Ovary (tissue), 9 donors: ENCODE measurements around the gene PRDX2. TPM values are rescaled to one million over a fixed set of nuclear protein-coding genes. Genes with fewer than 3 reads are reported as not detected.

Experiments
- DNase-seq, 5 donors: peaks; one replicate each; pipeline ENCODE4 v3.0.0-alpha.2; 2019 to 2020
- H3K27ac ChIP-seq, 2 donors: fragments of 200-600 bp; one replicate each; pipeline versions ENCODE4 v1.5.1 to v1.8.0; 2019 to 2022
- H3K27me3 ChIP-seq: fragments of 200-600 bp; one replicate; pipeline ENCODE4 v1.8.0; 2022
- H3K36me3 ChIP-seq: fragments of 200-600 bp; sonication (generic); one replicate; pipeline ENCODE4 v1.5.1; 2019
- H3K4me1 ChIP-seq: one replicate; pipeline ENCODE4 v1.8.1; 2013; ENCODE audit warnings: mild to moderate bottlenecking, moderate library complexity; ENCODE audit not compliant: insufficient read depth
- H3K4me3 ChIP-seq: fragments of 200-600 bp; sonication (generic); one replicate; pipeline ENCODE4 v1.5.1; 2017
- H3K9me3 ChIP-seq, 2 donors: fragments of 200-600 bp in 1 of 2; sonication (generic) in 1 of 2; one replicate each; pipeline versions ENCODE4 v1.5.1 to v1.8.1; 2013 to 2019; ENCODE audit warnings: mild to moderate bottlenecking in 1 of 2, moderate library complexity in 1 of 2
- EP300 ChIP-seq: sonication (generic); formaldehyde crosslinking; IDR thresholded peaks from one replicate; pipeline ENCODE4 v1.6.1; 2017; ENCODE audit warnings: antibody characterized with exemption
- POLR2A ChIP-seq: fragments of 450-650 bp; IDR thresholded peaks from one replicate; pipeline ENCODE4 v1.6.1; 2017; ENCODE audit warnings: antibody characterized with exemption, mild to moderate bottlenecking, moderate library complexity
- WGBS, 3 donors: extraction: QIAGEN DNeasy Blood & Tissue Kit in 1 of 3; methylation state at CpG; one replicate each; pipeline versions ENCODE4 v1.1.5 to v1.1.7; 2013 to 2017; 5-methylcytosine and 5-hydroxymethylcytosine counted together
- intact Hi-C, 4 donors: fragments of 100-400 bp; cut with DNase I; formaldehyde crosslinking; loops; one replicate each; pipeline versions ENCODE4 v1.11.0 to v1.15.1; 2022 to 2023
- polyA plus RNA-seq, 2 donors: library from polyadenylated mRNA; stranded (reverse); fragments of 200-250 nt in 1 of 2; fragments of 350-450 nt in 1 of 2; fragmentation: Illumina TruSeq in 1 of 2; extraction: RNeasy Lipid Tissue Mini Kit (QIAGEN cat#74804) in 1 of 2; gene quantifications; one replicate each; pipeline ENCODE4 v1.2.3, GENCODE V29; 2013 to 2014
- total RNA-seq, 7 donors: library from RNA; depleted of rRNA in 2 of 7; stranded (reverse); fragments of >200 nt in 2 of 7; fragmentation: NEBNext Ultra II Directional in 3 of 7; extraction: Animal tissue kit (Norgen Biotek cat#: 25700) in 3 of 7; gene quantifications; one replicate each; pipeline versions ENCODE4 v1.1.0 to v1.2.4, GENCODE V29; 2016 to 2023
- TF ChIP-seq, protein P1 (sequence below), 3 donors: fragments of 450-650 bp in 2 of 3; fragments of 200-600 bp in 1 of 3; IDR thresholded peaks; one replicate each; pipeline versions ENCODE4 v1.5.1 to v1.8.0; 2016 to 2022; ENCODE audit warnings: antibody characterized with exemption in 3 of 3, mild to moderate bottlenecking in 1 of 3
- donor health status: DM: no; HTN: no; CAD: no; lungs with moderate emphysema.
- donor health status: DM: no; HTN: no; CAD: no.
- donor health status: Bipolar disorder and iron deficiency.
- donor health status: DM: yes; HTN: yes; CAD: no.
- donor health status: DM: no; HTN: no; CAD: no.
- donor health status: DM: yes; HTN: yes; CAD: no.

Gene PRDX2
- total and polyA plus RNA-seq, 9 donors = 98.3 to 321 (median 237) TPM

DNA sequence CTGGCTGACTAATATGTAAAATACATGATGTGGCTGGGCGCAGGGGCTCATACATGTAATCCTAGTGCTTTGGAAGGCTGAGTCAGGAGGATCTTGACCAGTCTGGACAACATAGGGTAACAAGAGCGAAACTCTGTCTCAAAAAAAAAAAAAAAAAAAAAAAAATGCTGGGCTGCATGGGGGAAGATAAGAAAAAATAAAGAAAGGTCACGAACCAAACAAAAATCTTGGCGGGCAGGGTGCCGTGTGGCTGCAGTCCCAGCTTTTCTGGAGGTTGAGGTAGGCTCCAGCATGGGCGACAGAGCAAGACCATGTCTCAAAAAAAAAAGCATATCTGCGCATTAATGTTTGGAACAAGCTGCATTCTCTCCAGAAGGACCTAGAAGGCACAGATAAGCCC is 13.5 kb upstream of the PRDX2 start:
- Histone ChIP-seq H3K4me1 (no peaks in the 10 kb centered on the region), H3K4me3 (no peak overlapping the region), H3K27ac (no peak overlapping the region), H3K9me3 (no peaks in the 10 kb centered on the region), H3K27me3 (no peaks in the 10 kb centered on the region), H3K36me3 (no peaks in the 10 kb centered on the region)
- DNase-seq = no peak
- WGBS, 3 donors = 74 to 80% (median 79%) methylated on average over 7 of the region's 7 CpGs
- intact Hi-C loops = no loop called here
- no peak for TF ChIP-seq POLR2A
- TF ChIP-seq EP300 = no peak
- TF ChIP-seq, protein P1, sequence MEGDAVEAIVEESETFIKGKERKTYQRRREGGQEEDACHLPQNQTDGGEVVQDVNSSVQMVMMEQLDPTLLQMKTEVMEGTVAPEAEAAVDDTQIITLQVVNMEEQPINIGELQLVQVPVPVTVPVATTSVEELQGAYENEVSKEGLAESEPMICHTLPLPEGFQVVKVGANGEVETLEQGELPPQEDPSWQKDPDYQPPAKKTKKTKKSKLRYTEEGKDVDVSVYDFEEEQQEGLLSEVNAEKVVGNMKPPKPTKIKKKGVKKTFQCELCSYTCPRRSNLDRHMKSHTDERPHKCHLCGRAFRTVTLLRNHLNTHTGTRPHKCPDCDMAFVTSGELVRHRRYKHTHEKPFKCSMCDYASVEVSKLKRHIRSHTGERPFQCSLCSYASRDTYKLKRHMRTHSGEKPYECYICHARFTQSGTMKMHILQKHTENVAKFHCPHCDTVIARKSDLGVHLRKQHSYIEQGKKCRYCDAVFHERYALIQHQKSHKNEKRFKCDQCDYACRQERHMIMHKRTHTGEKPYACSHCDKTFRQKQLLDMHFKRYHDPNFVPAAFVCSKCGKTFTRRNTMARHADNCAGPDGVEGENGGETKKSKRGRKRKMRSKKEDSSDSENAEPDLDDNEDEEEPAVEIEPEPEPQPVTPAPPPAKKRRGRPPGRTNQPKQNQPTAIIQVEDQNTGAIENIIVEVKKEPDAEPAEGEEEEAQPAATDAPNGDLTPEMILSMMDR (IDR thresholded peaks at IDR 0.05) = no peak

DNA sequence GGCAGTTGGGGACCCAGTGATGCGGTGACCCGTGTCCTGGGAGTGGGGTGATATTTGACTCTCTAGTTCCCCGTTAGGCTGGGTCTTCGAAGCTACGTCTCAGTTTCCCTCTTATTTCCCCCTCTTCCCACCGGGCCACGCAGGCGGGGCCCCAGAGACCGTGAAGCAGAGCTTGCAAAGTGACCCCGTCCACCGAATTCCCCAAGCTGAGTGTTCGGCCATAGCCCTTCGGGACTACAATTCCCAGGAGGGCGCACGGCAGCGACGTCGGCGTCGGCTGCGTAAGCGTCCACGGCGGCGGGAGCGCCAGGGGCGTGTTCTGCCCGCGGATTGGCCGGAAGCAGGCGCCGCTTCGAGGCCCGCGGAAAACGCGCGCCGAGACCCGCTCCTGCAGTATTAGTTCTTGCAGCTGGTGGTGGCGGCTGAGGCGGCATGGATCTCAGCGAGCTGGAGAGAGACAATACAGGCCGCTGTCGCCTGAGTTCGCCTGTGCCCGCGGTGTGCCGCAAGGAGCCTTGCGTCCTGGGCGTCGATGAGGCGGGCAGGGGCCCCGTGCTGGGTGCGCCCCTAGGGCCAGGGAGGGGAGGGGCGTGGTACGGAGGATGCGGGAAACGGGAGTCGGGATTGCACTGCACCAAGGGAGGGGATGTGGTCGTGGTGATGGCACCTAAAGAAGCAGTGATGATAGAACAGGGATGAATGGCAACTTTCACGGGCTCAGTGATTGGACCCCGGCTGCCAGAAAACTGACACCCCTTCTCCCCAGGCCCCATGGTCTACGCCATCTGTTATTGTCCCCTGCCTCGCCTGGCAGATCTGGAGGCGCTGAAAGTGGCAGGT is 4.9 kb upstream of the PRDX2 start, which contains the start of gene RNASEH2A:
Gene RNASEH2A (plus strand): TSS at position 343 of the 840 bp plus-strand sequence. CDS start 90 bp downstream, at position 433.
- intact Hi-C loops = loop anchor here in 1 of 4 donors (5.0 kb wide), 1 partner anchor 34 kb away; no protein-coding TSS in a partner anchor
- H3K4me1 ChIP-seq = peaks cover 8% of the 10 kb centered on the region
- DNase-seq = peak; percentile 83 to 93 (median 88)
- no peaks in the 10 kb centered on the region for H3K9me3 ChIP-seq
- no peaks in the 10 kb centered on the region for H3K36me3 ChIP-seq
- no peaks in the 10 kb centered on the region for H3K27me3 ChIP-seq
- peak within 1 kb of the TSS in 1 of 2 donors; percentile 17 for H3K27ac ChIP-seq
- WGBS, 3 donors = 3 to 5% (median 4%) methylated on average over 50 to 66 of the region's 66 CpGs
- peak within 1 kb of the TSS; percentile 48 for H3K4me3 ChIP-seq
- TF ChIP-seq POLR2A (no peak), EP300 (no peak)
- TF ChIP-seq, protein P1 (IDR thresholded peaks at IDR 0.05) = peak in 1 of 3 donors; percentile 10

DNA sequence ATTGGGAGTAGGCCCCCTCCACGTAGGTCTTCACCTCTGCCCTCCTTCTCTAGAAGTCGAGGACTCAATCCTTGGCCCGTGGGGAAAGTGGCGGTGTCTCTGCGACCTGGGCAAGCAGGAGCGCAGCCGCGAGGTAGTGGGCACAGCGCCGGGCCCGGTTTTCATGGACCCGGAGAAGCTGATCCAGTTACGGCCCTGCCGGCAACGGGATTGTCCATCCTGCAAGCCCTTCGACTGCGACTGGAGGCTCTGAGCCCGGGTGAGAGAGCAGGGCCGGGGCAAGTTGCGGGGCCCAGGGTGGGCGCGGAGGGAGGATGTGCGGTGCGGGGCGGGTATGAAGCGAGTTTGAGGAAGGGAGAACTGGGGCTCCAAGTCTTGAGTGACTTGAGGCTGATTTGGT is 2.5 kb upstream of the PRDX2 start:
- intact Hi-C loops = loop anchor here in 3 of 4 donors (5.0 kb wide), 1 partner anchor 37 kb away; no protein-coding TSS in a partner anchor

More for the DNA sequence above, 2.5 kb upstream of the PRDX2 start:
- peaks cover 10% of the 10 kb centered on the region for H3K4me1 ChIP-seq
- H3K9me3 ChIP-seq = no peaks in the 10 kb centered on the region
- 88 to 91% (median 89%) methylated on average over 26 of the region's 26 CpGs for WGBS, 3 donors
- peak in 4 of 5 donors; percentile 32 to 45 (median 35) for DNase-seq
- H3K27me3 ChIP-seq = no peaks in the 10 kb centered on the region
- TF ChIP-seq POLR2A (no peak), EP300 (no peak)
- TF ChIP-seq, protein P1 (IDR thresholded peaks at IDR 0.05) = no peak
- no peak overlapping the region for H3K27ac ChIP-seq
- no peaks in the 10 kb centered on the region for H3K36me3 ChIP-seq
- no peak overlapping the region for H3K4me3 ChIP-seq
